GM11168 (cell line): Measurements from ENCODE around the gene TIPARP.
"Not testable (repeated sequence)": the region's sequence is repeated elsewhere in the genome, so short reads cannot be mapped to it uniquely, and the experiment has no call there.

Source experiments
- in situ Hi-C: fragments of 300-500 bp; cut with MboI; formaldehyde crosslinking; loops from one replicate; pipeline ENCODE4 v1.12.0; 2022; ENCODE audit warnings: low sequenced_read_pairs; ENCODE audit not compliant: unreplicated experiment

The TIPARP gene

GRCh38 chr3:156731813-156732212, 57.4 kb downstream of the TIPARP start:
- in situ Hi-C loops: no loop called here

GRCh38 chr3:156732261-156732660, 57.9 kb downstream of the TIPARP start:
- in situ Hi-C loops: no loop called here

- in situ Hi-C loops: no loop called here
Observed at GRCh38 chr3:156732715-156733421, 58.5 kb downstream of the TIPARP start.

- in situ Hi-C loops: not testable (repeated sequence)
Observed at GRCh38 chr3:156734661-156735060, 60.3 kb downstream of the TIPARP start.

- in situ Hi-C loops: no loop called here
Observed at GRCh38 chr3:156735471-156735870, 61.1 kb downstream of the TIPARP start.

GRCh38 chr3:156737049-156737448, 62.7 kb downstream of the TIPARP start:
- in situ Hi-C loops: not testable (repeated sequence)

GRCh38 chr3:156738251-156738650, 63.9 kb downstream of the TIPARP start:
- in situ Hi-C loops: no loop called here

- in situ Hi-C loops: no loop called here
Observed at GRCh38 chr3:156739976-156740375, 65.6 kb downstream of the TIPARP start.

GRCh38 chr3:156740581-156740980, 66.2 kb downstream of the TIPARP start:
- in situ Hi-C loops: not testable (repeated sequence)

GRCh38 chr3:156741935-156742334, 67.5 kb downstream of the TIPARP start:
- in situ Hi-C loops: no loop called here

GRCh38 chr3:156742401-156742800, 68.0 kb downstream of the TIPARP start:
- in situ Hi-C loops: no loop called here

GRCh38 chr3:156743859-156744258, 69.5 kb downstream of the TIPARP start:
- in situ Hi-C loops: no loop called here

GRCh38 chr3:156744631-156745030, 70.2 kb downstream of the TIPARP start:
- in situ Hi-C loops: no loop called here

- in situ Hi-C loops: no loop called here
Observed at GRCh38 chr3:156745766-156746165, 71.4 kb downstream of the TIPARP start.

GRCh38 chr3:156747046-156747445, 72.7 kb downstream of the TIPARP start:
- in situ Hi-C loops: no loop called here

GRCh38 chr3:156749244-156749643, 74.9 kb downstream of the TIPARP start:
- in situ Hi-C loops: no loop called here

GRCh38 chr3:156750191-156750873, 75.9 kb downstream of the TIPARP start:
- in situ Hi-C loops: no loop called here

GRCh38 chr3:156750874-156751245, 76.5 kb downstream of the TIPARP start:
- in situ Hi-C loops: no loop called here

- in situ Hi-C loops: no loop called here
Observed at GRCh38 chr3:156751461-156752025, 77.2 kb downstream of the TIPARP start.
